SU-DHL-6 (cell line): Measurements from ENCODE around the gene TMEM238L.

Source experiments
- H2AFZ ChIP-seq: fragments of 200-600 bp; sonication (generic); 2 replicates; pipeline ENCODE4 v1.6.1; 2014; ENCODE audit warnings: low read depth, mild to moderate bottlenecking, moderate library complexity, mixed read lengths, antibody characterized with exemption, low read length; ENCODE audit not compliant: severe bottlenecking
- H3F3A ChIP-seq: fragments of 200-600 bp; shearing (Covaris generic); 2 replicates; pipeline ENCODE4 v1.6.0; 2016; ENCODE audit warnings: antibody characterized with exemption, mild to moderate bottlenecking; ENCODE audit not compliant: insufficient read depth
- H3K27ac ChIP-seq: fragments of 200-600 bp; sonication (generic); 2 replicates; pipeline ENCODE4 v1.5.1; 2016; ENCODE audit warnings: low read depth, mild to moderate bottlenecking, low read length, moderate library complexity, mixed read lengths
- H3K27me3 ChIP-seq: fragments of 200-600 bp; sonication (generic), shearing (Covaris generic); 2 replicates; pipeline ENCODE4 v1.6.0; 2014; ENCODE audit warnings: mild to moderate bottlenecking, low read length
- H3K36me3 ChIP-seq: fragments of 200-600 bp; sonication (generic); 2 replicates; pipeline ENCODE4 v1.6.1; 2014; ENCODE audit warnings: mild to moderate bottlenecking, low read length, mixed read lengths
- H3K4me2 ChIP-seq: fragments of 300-600, 200-600 bp; shearing (Covaris generic), sonication (generic); 2 replicates; pipeline ENCODE4 v1.6.0; 2014; ENCODE audit warnings: low read length, low read depth, mild to moderate bottlenecking; ENCODE audit not compliant: poor library complexity, severe bottlenecking
- H3K4me3 ChIP-seq: fragments of 200-600 bp; sonication (generic); 2 replicates; pipeline ENCODE4 v1.5.1; 2014; ENCODE audit warnings: antibody characterized with exemption, low read length, mild to moderate bottlenecking, mixed read lengths; ENCODE audit not compliant: insufficient read depth, poor library complexity, severe bottlenecking
- H3K79me2 ChIP-seq: fragments of 200-600 bp; sonication (generic); 2 replicates; pipeline ENCODE4 v1.6.1; 2014; ENCODE audit warnings: mild to moderate bottlenecking, low read length, moderate library complexity; ENCODE audit not compliant: insufficient read depth
- H3K9ac ChIP-seq: fragments of 200-600 bp; sonication (generic); 2 replicates; pipeline ENCODE4 v1.7.0; 2014; ENCODE audit warnings: mild to moderate bottlenecking, low read length
- H3K9me2 ChIP-seq: fragments of 200-600 bp; sonication (generic); replicated peaks from 2 replicates; pipeline ENCODE4 v1.6.1; 2014; ENCODE audit warnings: low read length; ENCODE audit not compliant: insufficient read depth
- H3K9me3 ChIP-seq: fragments of 200-600 bp; sonication (generic); 2 replicates; pipeline ENCODE4 v1.6.1; 2014; ENCODE audit warnings: low read length, mixed read lengths; ENCODE audit not compliant: insufficient read depth
- H4K20me1 ChIP-seq: fragments of 200-600 bp; sonication (generic); 2 replicates; pipeline ENCODE4 v1.6.1; 2014; ENCODE audit warnings: low read depth, mild to moderate bottlenecking, antibody characterized with exemption, low read length, moderate library complexity, mixed read lengths
- CTCF ChIP-seq: fragments of 200-600 bp; sonication (generic); IDR thresholded peaks from one replicate; pipeline ENCODE4 v1.5.1; 2017; ENCODE audit warnings: antibody characterized with exemption, mild to moderate bottlenecking, low read length, moderate library complexity; ENCODE audit not compliant: insufficient read depth, poor library complexity, severe bottlenecking
- EZH2phosphoT487 ChIP-seq: fragments of 200-600 bp; sonication (generic), shearing (Covaris generic); conservative IDR thresholded peaks from 2 replicates; pipeline ENCODE4 v1.6.1; 2018; ENCODE audit warnings: mild to moderate bottlenecking, antibody characterized with exemption, low read length, moderate library complexity, mixed read lengths

The TMEM238L gene

DNA sequence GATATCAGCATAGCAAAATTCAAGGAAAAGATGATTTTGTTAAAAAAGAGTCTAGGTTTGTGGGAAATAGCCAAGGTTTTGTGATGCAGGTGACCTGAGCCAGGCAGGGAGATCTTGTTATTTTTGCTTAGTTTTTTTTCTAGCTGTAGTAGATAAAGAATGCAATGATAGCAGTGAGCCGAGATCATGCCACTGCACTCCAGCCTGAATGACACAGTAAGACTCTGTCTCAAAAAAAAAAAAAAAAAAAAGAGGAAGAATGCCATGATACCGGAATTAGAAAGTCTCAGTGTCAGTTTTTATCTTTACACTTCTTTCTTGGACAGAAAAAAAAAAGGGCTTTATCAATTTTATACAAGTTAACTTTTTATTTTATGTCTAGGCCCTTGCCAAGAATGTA, 27.5 kb downstream of the TMEM238L start:
- no peaks in the 10 kb centered on the region for H3K79me2 ChIP-seq
- no peak overlapping the region for H3K4me2 ChIP-seq
- H3K27me3 ChIP-seq = no peaks in the 10 kb centered on the region
- no peak overlapping the region for H3K27ac ChIP-seq
- H3F3A ChIP-seq = no peaks in the 10 kb centered on the region
- H3K36me3 ChIP-seq = no peaks in the 10 kb centered on the region
- H4K20me1 ChIP-seq = no peaks in the 10 kb centered on the region
- no peak overlapping the region for H3K9ac ChIP-seq
- no peak overlapping the region for H2AFZ ChIP-seq
- H3K4me3 ChIP-seq = no peak overlapping the region
- H3K9me3 ChIP-seq = no peaks in the 10 kb centered on the region
- H3K9me2 ChIP-seq = no peaks in the 10 kb centered on the region
- TF ChIP-seq EZH2phosphoT487 (no peak), CTCF (no peak)

- no peak overlapping the region for H3K4me3 ChIP-seq
- no peak overlapping the region for H3K27ac ChIP-seq
- no peak overlapping the region for H2AFZ ChIP-seq
- TF ChIP-seq CTCF (no peak), EZH2phosphoT487 (no peak)
- H3F3A ChIP-seq = no peaks in the 10 kb centered on the region
- no peaks in the 10 kb centered on the region for H3K79me2 ChIP-seq
- H3K27me3 ChIP-seq = no peaks in the 10 kb centered on the region
- H3K9me3 ChIP-seq = no peaks in the 10 kb centered on the region
- H3K9me2 ChIP-seq = no peaks in the 10 kb centered on the region
- no peak overlapping the region for H3K9ac ChIP-seq
- H3K4me2 ChIP-seq = no peak overlapping the region
- H3K36me3 ChIP-seq = no peaks in the 10 kb centered on the region
- H4K20me1 ChIP-seq = no peaks in the 10 kb centered on the region
These were observed 28.1 kb downstream of the TMEM238L start for GRCh38 chr17:10775740-10776356.

GRCh38 chr17:10775058-10775457, 28.8 kb downstream of the TMEM238L start:
- no peak overlapping the region for H3K4me3 ChIP-seq
- H3K27me3 ChIP-seq = no peaks in the 10 kb centered on the region
- no peaks in the 10 kb centered on the region for H3K79me2 ChIP-seq
- no peaks in the 10 kb centered on the region for H4K20me1 ChIP-seq
- TF ChIP-seq CTCF (no peak), EZH2phosphoT487 (no peak)
- H2AFZ ChIP-seq = no peak overlapping the region
- no peaks in the 10 kb centered on the region for H3K9me2 ChIP-seq
- H3K36me3 ChIP-seq = no peaks in the 10 kb centered on the region
- no peak overlapping the region for H3K27ac ChIP-seq
- H3K9me3 ChIP-seq = no peaks in the 10 kb centered on the region
- no peaks in the 10 kb centered on the region for H3F3A ChIP-seq
- H3K4me2 ChIP-seq = no peak overlapping the region
- H3K9ac ChIP-seq = no peak overlapping the region
